ENCODE measurements around the gene COMMD2. TPM values are rescaled to one million over a fixed set of nuclear protein-coding genes. Genes with fewer than 3 reads are reported as not detected.

Gene COMMD2
- 47.6 and 54.2 TPM in 2 replicates for total RNA-seq

DNA sequence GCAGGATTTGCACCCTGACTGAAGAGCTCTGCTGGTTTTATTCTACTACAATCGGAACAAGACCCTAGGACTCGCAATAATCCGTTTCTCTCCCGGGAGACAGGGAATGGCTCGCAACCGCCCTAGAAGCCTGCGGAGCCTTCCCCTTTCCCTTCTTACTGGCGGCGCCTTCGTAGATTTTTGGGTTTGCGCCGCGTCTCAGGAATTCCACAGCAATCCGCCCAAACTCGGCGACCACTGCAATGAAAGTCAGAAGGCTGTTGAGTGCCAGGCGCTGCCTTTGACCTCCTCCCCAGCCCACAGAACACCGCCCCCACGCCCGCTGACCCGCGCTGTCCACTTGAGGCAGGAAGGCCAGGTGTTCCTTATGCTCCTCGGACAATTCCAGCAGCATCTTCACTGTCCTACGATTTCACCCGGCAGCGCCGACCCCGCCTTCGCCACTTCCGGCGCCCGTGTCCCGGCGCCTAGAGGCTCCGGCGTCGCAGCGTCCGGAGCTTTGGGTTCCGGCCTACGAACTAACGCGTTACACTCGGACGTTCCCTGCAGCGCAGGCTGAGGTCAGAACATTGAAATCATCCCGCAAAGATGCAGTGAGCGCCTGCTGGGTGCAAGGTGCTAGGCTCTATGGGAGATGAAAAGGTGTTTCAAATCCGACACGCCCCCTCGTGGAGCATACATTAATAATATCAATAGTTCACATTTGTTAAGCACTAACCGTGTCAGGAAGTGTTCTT, at the start of gene COMMD2:
TSS of gene COMMD2 (minus strand) at position 439 of the 737 bp plus-strand sequence. CDS start at position 394, 45 bp downstream.
- DNase-seq (ENCODE audit: low read depth): peak; percentile 75

DNA sequence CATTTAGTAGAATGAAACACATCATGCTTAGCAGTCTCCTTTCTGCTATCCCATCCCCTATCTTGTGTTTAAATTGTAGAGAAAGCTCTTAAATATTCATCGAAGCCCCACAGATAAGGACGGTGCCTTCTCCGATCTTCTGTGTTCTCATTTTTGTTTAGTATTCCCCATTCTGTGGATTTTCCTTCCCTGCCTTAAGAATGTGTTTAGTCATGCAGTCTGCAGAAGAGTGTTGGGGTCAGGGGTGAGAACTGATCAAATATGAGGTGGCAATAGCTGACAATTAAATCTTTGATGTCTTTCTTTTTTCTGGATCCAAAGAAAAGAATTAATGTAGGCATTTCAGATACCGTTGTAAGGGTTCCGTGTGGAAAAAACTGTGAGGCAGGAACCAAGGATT, 49.4 kb upstream of the COMMD2 start:
- DNase-seq (ENCODE audit: low read depth): no peak

DNA sequence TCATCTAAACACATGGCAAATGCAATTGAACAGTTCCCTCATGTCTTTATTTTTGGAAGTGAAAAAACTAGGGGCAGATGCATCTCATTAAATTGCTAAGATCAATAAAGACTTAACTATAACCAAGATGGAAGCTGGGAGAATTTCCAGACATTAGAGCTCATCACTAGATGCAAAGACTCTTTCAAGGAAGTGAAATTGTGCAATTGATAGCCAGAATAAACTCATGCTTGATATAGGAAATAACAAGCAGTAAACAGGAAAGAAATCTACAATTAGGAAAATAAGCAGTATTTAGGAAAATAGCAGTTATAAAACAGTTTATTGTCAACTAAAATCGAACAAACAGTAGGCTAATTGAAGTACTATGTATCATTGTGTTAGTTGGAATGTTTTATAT, 48.9 kb upstream of the COMMD2 start:
- DNase-seq (ENCODE audit: low read depth): no peak

DNA sequence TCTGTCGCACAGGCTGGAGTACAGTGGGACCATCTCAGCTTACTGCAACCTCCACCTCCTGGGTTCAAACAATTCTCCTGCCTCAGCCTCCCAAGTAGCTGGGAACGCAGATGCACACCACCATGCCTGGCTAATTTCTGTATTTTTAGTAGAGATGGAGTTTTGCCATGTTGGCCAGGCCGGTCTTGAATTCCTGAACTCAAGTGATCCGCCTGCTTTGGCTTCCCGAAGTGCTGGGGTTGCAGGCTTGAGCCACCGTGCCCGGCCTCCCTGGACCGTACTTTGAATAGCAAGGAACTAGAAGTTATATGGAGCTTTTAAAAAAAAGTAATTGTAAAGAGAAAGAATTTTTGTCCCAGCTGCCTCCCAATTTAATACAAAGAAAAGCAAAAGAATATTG, 48.4 kb upstream of the COMMD2 start:
- no peak for DNase-seq (ENCODE audit: low read depth)

DNA sequence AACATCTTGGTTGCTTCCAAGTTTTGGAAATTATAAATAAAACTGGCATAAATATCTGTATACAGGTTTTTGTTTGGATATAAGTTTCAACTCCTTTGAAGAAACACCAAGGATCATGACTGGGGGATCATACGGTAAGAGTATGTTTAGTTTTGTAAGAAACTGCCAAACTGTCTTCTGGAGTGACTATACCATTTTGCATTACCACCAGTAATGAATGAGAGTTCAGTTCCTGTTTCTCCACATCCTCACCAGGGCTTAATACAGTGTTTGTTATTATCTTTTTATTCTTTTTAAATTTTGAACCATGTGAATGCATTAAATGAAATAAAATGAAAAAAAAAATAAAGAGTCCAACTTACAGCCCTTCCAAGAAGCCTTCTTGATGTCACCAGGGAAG, 43.7 kb upstream of the COMMD2 start:
- no peak for DNase-seq (ENCODE audit: low read depth)

DNA sequence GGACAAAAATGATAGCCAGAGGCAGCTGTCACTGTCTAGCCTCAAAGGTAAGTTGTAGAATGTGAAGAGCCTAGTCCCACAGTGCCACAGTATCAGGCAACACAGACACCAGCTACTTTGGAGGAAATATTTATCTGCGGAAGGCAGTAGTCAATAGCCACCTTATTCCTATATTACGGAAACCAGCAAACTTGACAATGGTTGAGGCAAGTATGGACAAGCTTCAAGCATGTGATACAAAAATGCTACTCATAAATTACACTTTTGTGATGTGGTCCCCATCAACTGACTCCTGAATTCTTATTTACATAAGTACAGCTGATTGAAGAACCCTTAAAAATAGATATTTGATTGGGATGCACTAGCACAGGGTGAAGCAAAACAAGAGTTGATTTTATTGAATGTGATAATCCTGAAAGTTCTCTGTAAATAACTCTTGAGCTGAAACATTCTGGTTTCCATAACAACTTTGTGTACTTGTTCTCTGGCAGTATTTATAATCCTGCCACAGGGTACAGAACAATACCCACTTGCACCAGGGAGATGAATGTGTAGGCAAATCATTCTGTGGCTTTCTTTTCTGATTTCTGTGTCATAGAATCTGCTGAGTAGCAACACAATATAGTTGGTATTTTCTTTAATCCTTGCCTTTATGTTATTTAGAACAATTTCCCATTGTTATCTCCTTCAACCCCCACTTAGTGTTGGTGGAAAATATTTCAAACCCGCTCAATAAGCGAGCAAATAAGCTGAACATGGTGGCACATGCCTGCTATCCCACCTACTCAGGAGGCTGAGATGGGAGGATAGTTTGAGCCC, 40.4 kb upstream of the COMMD2 start, which contains the start of gene ANKUB1:
TSS of gene ANKUB1 (minus strand) at position 103 of the 819 bp plus-strand sequence. CDS start 188 bp downstream, outside the sequence.
- peak; percentile 60 for DNase-seq (ENCODE audit: low read depth)

DNA sequence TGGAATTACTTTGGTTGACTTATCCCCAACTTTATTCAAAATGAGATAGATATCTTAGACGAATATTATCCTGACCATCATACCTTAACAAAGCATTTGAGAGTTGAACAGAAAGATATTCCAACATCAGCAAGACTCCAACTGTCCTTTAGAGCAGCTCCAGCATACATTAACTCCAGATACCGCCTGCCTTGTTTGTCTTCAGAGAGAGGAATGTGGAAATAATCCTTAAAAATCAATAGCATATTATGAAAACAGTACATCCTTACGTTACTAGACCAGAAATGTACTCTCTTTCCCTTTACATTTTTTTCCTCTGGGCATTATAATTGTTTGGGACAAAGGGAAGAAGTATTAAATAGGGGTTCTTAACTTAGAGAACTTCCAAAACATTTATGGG, 38.4 kb upstream of the COMMD2 start:
- no peak for DNase-seq (ENCODE audit: low read depth)

DNA sequence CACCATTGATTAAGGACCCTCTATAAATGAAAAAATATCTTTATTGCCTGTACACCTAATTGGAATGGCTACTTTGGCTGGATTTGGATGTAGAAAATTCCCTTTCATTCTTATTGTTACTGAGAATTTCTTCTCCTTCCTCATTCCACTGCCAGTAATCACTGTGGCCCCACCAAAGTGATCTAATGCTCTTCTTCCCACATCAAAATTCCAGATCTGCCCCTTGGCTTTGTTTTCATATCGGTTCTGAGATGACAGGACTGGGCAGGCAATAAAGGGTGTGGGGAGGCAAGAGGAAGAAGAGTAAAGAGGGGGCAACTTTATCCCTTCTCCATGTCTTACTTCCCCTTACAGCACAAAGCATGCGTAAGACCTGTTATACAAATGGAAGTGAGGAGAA, 38.0 kb upstream of the COMMD2 start:
- peak; percentile 38 for DNase-seq (ENCODE audit: low read depth)

DNA sequence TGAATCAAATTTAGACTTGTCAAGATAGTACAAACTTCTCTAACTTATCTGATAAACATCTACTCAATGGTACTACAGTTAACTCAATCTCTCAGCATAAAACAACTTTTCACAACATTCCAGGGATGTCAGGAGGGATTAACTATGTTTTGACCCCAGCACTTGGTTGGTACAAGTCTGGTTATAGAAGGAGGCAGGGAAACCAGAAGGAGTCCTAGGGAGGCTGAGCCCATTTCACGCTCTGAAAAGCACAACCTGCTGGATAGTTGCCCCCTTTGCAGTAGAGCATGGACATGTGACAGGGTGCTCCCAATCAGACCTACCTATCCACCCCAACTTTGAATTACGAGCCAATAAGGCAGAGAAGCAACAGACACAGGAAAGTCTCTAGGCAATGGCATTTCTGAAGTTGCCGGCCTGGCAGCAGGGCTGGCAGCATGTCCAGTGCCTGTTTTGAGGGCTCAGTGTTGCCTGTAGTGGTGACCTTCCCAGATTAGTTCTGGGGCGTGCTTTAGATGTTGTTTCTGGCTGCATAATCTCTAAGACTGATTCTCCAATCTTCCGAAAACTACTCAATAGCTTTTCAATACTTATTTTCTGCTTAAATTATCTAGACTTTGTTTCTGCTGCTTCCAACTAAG, 31.9 kb upstream of the COMMD2 start:
- DNase-seq (ENCODE audit: low read depth): peak; percentile 52

DNA sequence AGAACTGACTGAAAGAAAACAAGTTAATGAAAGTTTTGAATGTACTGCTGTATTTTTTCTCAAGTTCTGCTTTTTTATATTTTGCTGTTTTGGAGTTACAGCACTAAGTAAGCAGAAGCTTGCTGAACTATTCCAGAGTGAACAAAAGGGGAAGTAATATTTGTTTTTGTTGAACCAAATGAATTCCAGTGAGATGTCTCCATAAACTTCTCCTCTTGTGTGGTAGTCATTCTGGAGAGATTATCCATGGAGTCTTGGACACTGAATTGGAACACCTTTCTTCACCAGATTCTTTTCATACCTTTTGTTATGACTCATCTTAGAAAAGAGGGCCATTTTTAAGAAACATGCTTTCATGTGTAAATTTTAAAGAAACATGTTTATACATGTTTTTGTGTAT, 31.3 kb upstream of the COMMD2 start:
- DNase-seq (ENCODE audit: low read depth): peak; percentile 89

DNA sequence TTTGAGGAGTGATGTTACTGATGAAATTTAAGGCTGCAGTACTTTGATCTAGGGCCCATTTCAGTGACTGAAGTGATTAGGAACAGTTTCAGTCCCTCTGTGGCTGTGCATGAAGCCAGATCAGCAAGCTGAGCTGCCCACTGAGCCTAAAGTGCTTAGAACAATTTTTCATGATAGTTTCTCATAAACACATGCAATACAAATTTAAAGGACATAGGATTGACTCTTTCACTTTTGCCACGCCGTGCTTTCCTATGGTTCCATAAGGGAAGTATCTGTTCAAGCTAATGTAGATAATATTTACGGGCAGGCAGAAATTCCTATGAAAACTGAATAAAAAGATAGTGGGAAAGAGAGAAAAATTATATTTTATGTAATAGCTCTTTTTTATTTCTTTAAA, 29.5 kb upstream of the COMMD2 start:
- DNase-seq (ENCODE audit: low read depth): no peak

DNA sequence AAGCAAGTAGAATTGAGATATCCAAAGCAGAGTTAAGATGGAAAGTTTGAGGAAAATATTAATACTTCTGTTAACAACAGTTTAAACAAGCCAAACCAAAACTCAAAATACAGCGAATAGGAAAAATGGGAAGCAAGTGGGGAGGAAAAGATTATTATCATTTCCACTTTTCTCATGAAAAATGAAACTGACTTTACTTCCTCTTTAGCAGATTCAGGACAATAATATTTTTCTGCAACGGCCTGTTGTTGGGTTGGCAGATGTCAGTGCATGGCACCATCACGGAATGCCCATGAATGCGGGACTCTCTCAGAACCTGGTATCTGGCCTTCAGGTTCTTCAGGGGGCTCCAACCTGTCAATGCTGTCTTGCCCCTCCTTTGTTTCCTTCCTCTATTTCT, 28.9 kb upstream of the COMMD2 start:
- DNase-seq (ENCODE audit: low read depth): no peak

DNA sequence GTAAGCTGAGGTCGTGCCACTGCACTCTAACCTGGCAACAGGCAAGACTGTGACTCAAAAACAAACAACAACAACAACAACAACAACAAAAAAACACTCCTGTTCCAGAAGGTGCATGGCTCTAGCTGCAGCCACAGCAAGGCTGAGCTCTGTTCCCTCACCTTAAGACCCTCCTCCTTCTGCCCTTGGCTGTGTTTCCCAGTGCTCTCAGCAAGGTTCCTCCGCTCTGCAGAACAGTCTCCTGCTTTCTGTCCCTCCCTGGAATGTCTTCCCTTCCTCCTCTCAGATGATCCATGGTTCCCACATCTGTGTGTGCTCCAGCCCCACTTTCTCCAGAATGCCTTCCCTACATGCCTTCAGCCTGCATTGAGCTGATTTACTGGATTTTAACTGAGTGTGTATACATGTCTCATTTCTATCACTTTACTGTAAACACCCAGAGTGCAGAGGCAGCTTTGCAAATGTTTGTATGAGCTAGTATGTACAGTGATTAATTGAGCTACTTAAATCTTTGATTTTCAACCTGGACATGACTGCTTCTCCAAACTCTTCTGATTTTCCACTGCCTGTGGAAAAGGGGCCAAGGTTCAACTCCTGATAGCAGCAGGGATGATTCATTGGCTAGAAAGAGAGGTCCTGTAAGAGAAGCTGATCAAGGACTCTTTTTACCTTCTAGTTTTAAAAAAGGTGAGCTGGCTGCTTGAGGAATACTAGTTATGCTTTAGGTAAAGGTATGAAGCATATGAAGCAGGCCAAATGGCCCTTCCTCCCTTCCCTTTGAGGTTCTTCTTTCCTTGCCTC, 25.3 kb upstream of the COMMD2 start:
- DNase-seq (ENCODE audit: low read depth): no peak

DNA sequence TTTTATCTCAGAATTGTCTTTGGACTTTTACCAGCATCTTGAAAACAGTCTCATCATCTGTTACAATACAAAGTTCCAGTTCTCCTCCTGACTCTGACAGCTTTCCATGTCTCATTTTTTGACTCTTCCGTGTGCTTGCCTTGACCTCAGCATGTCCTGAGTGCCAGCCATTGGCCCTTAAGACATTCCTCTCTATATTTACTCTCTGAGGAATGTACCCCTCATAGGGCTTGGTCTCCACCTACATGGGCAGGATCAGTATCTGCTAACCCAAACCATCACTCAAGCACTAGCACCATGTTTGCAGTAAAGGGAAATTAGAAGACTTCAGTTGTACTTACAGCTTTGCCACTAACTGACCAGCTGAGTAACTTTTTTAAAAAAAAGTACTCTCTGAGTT, 23.9 kb upstream of the COMMD2 start:
- no peak for DNase-seq (ENCODE audit: low read depth)

DNA sequence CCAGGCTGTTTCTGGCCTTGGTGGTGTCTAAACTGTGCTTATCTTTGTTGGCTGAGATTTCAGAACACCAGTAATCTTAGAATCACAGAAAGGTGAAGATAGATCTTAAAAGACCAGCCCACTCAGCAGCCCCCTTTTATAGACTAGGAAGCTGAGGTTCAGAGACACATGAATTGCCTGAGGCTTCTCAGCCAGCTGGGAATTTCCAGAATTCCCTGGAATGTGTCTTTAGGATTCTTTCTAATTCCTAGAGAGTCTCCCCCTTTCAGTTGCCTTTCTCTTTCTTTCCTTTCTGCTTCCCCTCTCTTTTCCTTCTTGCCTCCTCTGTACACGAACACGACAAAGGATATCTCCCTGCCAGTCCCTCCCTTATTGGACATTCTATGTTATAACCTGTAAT, 20.6 kb upstream of the COMMD2 start:
- DNase-seq (ENCODE audit: low read depth): no peak

DNA sequence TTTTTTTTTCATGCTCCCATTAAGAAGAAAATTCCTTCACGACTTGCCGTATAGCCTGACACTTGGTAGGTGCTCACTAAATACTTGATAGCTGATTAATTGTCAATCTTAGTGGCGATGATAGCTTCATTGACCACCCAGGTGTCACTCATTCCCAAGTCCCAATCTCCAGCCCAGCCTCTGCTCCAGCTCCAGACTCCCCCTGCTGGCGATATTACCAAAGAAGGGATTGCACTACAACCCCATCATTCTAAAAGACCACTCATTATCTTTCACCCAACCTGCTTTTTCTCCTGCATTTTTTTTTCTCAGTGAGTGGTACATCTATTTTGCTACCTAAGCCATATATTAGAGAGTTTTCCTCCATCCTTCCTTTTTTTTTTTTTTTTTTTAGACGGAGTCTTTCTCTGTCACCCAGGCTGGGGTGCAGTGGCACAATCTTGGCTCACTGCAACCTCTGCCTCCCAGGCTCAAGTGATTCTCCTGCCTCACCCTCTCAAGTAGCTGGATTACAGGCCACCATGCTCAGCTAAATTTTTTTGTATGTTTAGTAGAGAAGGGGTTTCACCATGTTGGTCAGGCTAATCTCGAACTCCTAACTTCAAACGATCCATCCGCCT, 19.5 kb upstream of the COMMD2 start:
- peak; percentile 23 for DNase-seq (ENCODE audit: low read depth)

DNA sequence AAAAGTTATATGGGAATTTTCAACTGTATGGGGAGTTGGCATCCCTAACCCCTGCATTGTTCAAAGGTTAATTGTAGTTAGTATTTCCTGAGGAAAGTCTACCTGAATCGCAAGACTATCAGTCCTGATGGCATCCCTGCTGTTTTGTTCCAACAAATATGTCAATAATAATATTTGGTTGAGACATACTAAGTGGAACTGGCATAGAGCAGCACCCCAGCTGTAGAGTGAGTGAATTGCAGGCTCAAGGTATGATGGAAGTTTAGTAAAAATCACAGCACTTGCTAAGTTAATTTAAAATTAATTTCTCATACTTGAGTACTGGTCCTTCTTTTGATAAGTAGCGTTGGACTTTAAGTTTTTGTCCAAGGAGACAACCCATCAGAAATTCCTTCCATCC, 18.0 kb upstream of the COMMD2 start:
- no peak for DNase-seq (ENCODE audit: low read depth)

DNA sequence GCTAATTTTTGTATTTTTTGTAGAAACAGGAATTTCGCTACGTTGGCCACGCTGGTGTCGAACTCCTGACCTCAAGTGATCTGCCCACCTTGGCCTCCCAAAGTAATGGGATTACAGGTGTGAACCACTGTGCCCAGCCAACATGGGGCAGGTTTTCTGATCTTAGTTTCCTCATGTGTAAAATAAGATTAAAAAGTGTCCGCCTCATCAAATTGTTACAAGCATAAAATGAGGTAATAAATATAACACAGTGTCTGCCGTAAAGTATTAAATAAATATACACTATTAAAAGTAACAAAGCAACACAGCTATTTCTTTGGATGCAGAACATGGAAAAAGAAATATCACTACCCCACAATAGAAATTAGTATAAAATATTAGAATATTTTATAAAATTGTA, 16.4 kb upstream of the COMMD2 start:
- no peak for DNase-seq (ENCODE audit: low read depth)

DNA sequence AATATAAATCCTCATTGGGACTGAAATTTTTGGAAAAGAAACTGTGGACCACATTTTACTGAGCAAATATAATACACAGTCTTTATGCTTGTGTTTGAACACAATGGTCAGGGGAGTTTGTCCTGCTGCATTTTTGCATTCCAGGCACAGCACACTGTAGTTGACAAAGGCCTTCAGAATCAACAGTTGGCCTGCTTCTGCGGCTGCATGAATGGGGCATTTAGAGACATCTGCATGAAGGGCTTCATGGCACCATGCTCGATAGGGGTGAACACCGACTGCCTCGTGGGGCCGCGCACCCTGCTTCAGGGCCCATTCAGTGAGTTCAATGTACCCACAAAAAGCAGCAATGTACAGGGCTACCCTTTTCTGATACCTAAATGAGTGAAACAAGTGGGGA, 15.4 kb upstream of the COMMD2 start:
- DNase-seq (ENCODE audit: low read depth): no peak

DNA sequence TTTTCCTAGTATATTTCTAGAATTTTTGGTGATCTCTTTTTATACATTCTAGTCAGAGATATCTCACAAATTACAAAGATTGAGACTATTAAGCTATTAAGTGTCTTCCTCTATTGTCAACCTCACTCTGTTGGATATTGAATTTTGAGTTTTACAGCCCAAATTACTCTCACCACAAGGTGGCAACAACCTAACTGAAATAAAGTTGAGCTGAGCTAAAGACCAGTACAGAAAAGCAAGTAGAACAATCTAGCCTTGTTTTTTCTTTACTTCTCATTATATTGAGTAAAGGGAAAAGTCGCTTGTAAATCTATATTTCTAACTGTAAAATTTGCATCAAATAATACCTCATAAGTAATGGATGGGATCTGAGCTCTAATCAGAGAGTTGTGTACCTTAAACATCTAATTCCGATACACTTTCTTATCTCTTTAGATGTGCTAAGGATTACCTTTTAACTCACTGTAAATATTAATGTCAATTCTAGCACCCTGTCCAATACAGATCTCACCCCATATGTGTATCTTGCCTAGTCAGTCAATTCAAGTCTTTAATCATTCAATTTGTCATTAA, 13.6 kb upstream of the COMMD2 start:
- peak; percentile 61 for DNase-seq (ENCODE audit: low read depth)

DNA sequence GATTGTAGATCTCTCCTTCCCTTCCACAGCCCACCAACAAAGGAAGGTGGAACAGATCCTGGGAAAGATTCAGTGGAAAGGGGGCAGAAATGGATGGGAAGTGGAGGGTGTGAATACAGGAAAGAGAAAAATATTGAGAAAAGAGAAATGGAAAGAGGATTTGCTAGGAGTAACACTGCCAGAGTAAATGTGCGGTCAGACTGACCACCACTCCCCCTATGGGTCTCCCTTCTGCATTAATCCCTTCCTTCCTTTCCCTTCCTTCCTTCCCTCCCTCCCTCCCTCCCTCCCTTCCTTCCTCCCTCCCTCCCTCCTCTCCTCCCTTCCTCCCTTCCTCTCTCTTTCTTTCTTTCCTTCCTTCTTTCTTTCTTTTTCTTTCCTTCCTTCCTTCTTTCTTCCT, 12.0 kb upstream of the COMMD2 start:
- no peak for DNase-seq (ENCODE audit: low read depth)

All from renal cortical epithelial cell (primary cell).